ENCODE data around the gene ACAT2. TPM values are rescaled to one million over a fixed set of nuclear protein-coding genes. Genes with fewer than 3 reads are reported as not detected.

The ACAT2 gene
- total RNA-seq, 1 donor from 2014 or later: 11.3 TPM

GRCh38 chr6:159762681-159763293, 942 bp downstream of the ACAT2 start:
- peak overlapping the region; percentile 60 to 79 for H3K4me3 ChIP-seq
- H3K27me3 ChIP-seq: no peaks in the 10 kb centered on the region
- peaks cover 25% of the 10 kb centered on the region for H3K4me1 ChIP-seq
- H3K9me3 ChIP-seq: no peaks in the 10 kb centered on the region
- no peak for DNase-seq (ENCODE audit: extremely low spot score in 2 of 2)
- intact Hi-C loops (cut with DNase I): loop anchor here (5.0 kb wide), 1 partner anchor 35 kb away; the partner anchor contains the start of gene WTAP
- TF ChIP-seq POLR2A (IDR thresholded peaks at IDR 0.05): no peak
- TF ChIP-seq CTCF (IDR thresholded peaks at IDR 0.05): no peak
- no peak for TF ChIP-seq POLR2AphosphoS5 (IDR thresholded peaks at IDR 0.05; ENCODE audit: insufficient read depth in 1 of 2, low read depth in 1 of 2)
- peaks cover 0 to 25% of the 10 kb centered on the region in 2 donors for H3K36me3 ChIP-seq
- H3K27ac ChIP-seq: peak overlapping the region; percentile 98

- no peaks in the 10 kb centered on the region for H3K9me3 ChIP-seq
- no peak overlapping the region for H3K27ac ChIP-seq
- H3K4me1 ChIP-seq: peaks cover 10% of the 10 kb centered on the region
- DNase-seq (ENCODE audit: extremely low spot score in 2 of 2): no peak
- H3K36me3 ChIP-seq: peaks cover 0 to 35% of the 10 kb centered on the region in 2 donors
- no peak overlapping the region for H3K4me3 ChIP-seq
- H3K27me3 ChIP-seq: no peaks in the 10 kb centered on the region
- intact Hi-C loops (cut with DNase I): no loop called here
- TF ChIP-seq CTCF (IDR thresholded peaks at IDR 0.05) (no peak), POLR2AphosphoS5 (IDR thresholded peaks at IDR 0.05; ENCODE audit: insufficient read depth in 1 of 2, low read depth in 1 of 2) (no peak), POLR2A (IDR thresholded peaks at IDR 0.05) (no peak)
Measured at GRCh38 chr6:159766906-159767305, 5.1 kb downstream of the ACAT2 start.

GRCh38 chr6:159769470-159769869, 7.6 kb downstream of the ACAT2 start:
- TF ChIP-seq POLR2AphosphoS5 (IDR thresholded peaks at IDR 0.05; ENCODE audit: insufficient read depth in 1 of 2, low read depth in 1 of 2) (no peak), CTCF (IDR thresholded peaks at IDR 0.05) (no peak), POLR2A (IDR thresholded peaks at IDR 0.05) (no peak)
- H3K4me1 ChIP-seq: no peaks in the 10 kb centered on the region
- no peak overlapping the region for H3K27ac ChIP-seq
- H3K27me3 ChIP-seq: no peaks in the 10 kb centered on the region
- DNase-seq (ENCODE audit: extremely low spot score in 2 of 2): no peak
- peaks cover 0 to 29% of the 10 kb centered on the region in 2 donors for H3K36me3 ChIP-seq
- no peaks in the 10 kb centered on the region for H3K9me3 ChIP-seq
- no peak overlapping the region for H3K4me3 ChIP-seq
- intact Hi-C loops (cut with DNase I): no loop called here

GRCh38 chr6:159772196-159772595, 10.4 kb downstream of the ACAT2 start:
- no peaks in the 10 kb centered on the region for H3K27me3 ChIP-seq
- TF ChIP-seq POLR2AphosphoS5 (IDR thresholded peaks at IDR 0.05; ENCODE audit: insufficient read depth in 1 of 2, low read depth in 1 of 2) (no peak), CTCF (IDR thresholded peaks at IDR 0.05) (no peak), POLR2A (IDR thresholded peaks at IDR 0.05) (no peak)
- no peaks in the 10 kb centered on the region for H3K4me1 ChIP-seq
- H3K9me3 ChIP-seq: no peaks in the 10 kb centered on the region
- no peak for DNase-seq (ENCODE audit: extremely low spot score in 2 of 2)
- H3K27ac ChIP-seq: no peak overlapping the region
- intact Hi-C loops (cut with DNase I): no loop called here
- H3K36me3 ChIP-seq: peaks cover 0 to 43% of the 10 kb centered on the region in 2 donors
- no peak overlapping the region for H3K4me3 ChIP-seq

- intact Hi-C loops (cut with DNase I): no loop called here
- Histone ChIP-seq H3K4me3 (no peak overlapping the region), H3K36me3 (peaks cover 0 to 63% of the 10 kb centered on the region in 2 donors), H3K27ac (no peak overlapping the region), H3K9me3 (no peaks in the 10 kb centered on the region), H3K4me1 (no peaks in the 10 kb centered on the region), H3K27me3 (no peaks in the 10 kb centered on the region)
- TF ChIP-seq POLR2A (IDR thresholded peaks at IDR 0.05) (no peak), POLR2AphosphoS5 (IDR thresholded peaks at IDR 0.05; ENCODE audit: insufficient read depth in 1 of 2, low read depth in 1 of 2) (no peak), CTCF (IDR thresholded peaks at IDR 0.05) (no peak)
- DNase-seq (ENCODE audit: extremely low spot score in 2 of 2): no peak
Measured at GRCh38 chr6:159777240-159777904, 15.5 kb downstream of the ACAT2 start.

All from vagina (tissue), 2 donors.